Glutamatergic neuron (in vitro differentiated cells): Measurements from ENCODE around the gene RNF113B. TPM values are rescaled to one million over a fixed set of nuclear protein-coding genes. Genes with fewer than 3 reads are reported as not detected.
A peak's percentile ranks its signal among the peaks of the same experiment; 100 is the strongest.

Source experiments
- DNase-seq: peaks from one replicate; pipeline ENCODE4 v3.0.0; 2022
- H3K27ac Mint-ChIP-seq: one replicate; pipeline ENCODE4 v1.8.0; 2020; ENCODE audit warnings: mild to moderate bottlenecking, mixed read lengths, inconsistent platforms; ENCODE audit not compliant: unreplicated experiment
- H3K27me3 Mint-ChIP-seq: one replicate; pipeline ENCODE4 v1.8.0; 2020; ENCODE audit warnings: mild to moderate bottlenecking, moderate library complexity, mixed read lengths, inconsistent platforms; ENCODE audit not compliant: unreplicated experiment
- H3K36me3 Mint-ChIP-seq: one replicate; pipeline ENCODE4 v1.8.0; 2020; ENCODE audit warnings: mild to moderate bottlenecking, mixed read lengths, inconsistent platforms; ENCODE audit not compliant: unreplicated experiment
- H3K4me1 Mint-ChIP-seq: one replicate; pipeline ENCODE4 v1.8.0; 2020; ENCODE audit warnings: mild to moderate bottlenecking, low read depth, mixed read lengths, inconsistent platforms; ENCODE audit not compliant: unreplicated experiment
- H3K4me3 Mint-ChIP-seq: one replicate; pipeline ENCODE4 v1.8.0; 2020; ENCODE audit warnings: mild to moderate bottlenecking, mixed read lengths, inconsistent platforms; ENCODE audit not compliant: unreplicated experiment
- H3K9me3 Mint-ChIP-seq: one replicate; pipeline ENCODE4 v1.8.0; 2020; ENCODE audit warnings: mild to moderate bottlenecking, moderate library complexity, mixed read lengths, inconsistent platforms; ENCODE audit not compliant: unreplicated experiment
- total RNA-seq: library from RNA; stranded (reverse); fragmentation: NEBNext Ultra II Directional; extraction: Animal tissue kit (Norgen Biotek cat#: 25700); gene quantifications from one replicate; pipeline ENCODE4 v1.2.1, GENCODE V29; 2021; ENCODE audit not compliant: unreplicated experiment
- TF ChIP-seq, protein P1 (sequence below): fragments of 200-600 bp; sonication (generic); IDR thresholded peaks from one replicate; pipeline ENCODE4 v1.5.0; 2021; ENCODE audit not compliant: partially characterized antibody, unreplicated experiment

The RNF113B gene
- total RNA-seq, 1 donor from 2014 or later, result not detected

DNA sequence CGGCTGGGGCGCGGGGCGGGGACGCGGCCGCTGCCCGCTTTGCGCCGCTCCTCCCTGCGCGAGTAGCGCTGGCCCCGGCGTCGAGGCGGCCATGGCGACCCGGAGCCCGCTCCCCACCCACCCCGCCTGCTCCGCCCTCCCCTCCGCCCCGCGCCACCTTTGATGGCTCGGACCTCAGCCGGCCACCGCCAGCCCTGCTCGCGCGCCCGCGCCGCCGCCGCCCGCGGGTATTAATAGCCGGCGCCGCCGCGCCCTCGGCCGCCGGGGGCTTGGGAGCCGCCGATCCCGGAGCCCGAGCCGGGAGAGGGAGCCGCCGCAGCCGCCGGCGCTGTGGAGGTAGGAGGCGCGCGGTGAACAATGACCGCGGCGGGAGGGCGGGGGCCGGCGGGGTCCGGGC lies 33.9 kb downstream of the RNF113B start:
- H3K27ac Mint-ChIP-seq, result no peak overlapping the region
- peaks cover 15% of the 10 kb centered on the region for H3K27me3 Mint-ChIP-seq

GRCh38 chr13:98142380-98143156 lies 34.5 kb downstream of the RNF113B start, which contains the start of gene FARP1:
TSS of gene FARP1 (plus strand) at chr13:98143094. CDS start at chr13:98213243, 70,149 bp downstream.
- peaks cover 18% of the 10 kb centered on the region for H3K9me3 Mint-ChIP-seq
- no peaks in the 10 kb centered on the region for H3K36me3 Mint-ChIP-seq
- H3K27me3 Mint-ChIP-seq, result peaks cover 15% of the 10 kb centered on the region
- TF ChIP-seq, protein P1, sequence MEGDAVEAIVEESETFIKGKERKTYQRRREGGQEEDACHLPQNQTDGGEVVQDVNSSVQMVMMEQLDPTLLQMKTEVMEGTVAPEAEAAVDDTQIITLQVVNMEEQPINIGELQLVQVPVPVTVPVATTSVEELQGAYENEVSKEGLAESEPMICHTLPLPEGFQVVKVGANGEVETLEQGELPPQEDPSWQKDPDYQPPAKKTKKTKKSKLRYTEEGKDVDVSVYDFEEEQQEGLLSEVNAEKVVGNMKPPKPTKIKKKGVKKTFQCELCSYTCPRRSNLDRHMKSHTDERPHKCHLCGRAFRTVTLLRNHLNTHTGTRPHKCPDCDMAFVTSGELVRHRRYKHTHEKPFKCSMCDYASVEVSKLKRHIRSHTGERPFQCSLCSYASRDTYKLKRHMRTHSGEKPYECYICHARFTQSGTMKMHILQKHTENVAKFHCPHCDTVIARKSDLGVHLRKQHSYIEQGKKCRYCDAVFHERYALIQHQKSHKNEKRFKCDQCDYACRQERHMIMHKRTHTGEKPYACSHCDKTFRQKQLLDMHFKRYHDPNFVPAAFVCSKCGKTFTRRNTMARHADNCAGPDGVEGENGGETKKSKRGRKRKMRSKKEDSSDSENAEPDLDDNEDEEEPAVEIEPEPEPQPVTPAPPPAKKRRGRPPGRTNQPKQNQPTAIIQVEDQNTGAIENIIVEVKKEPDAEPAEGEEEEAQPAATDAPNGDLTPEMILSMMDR, result no peak
- H3K27ac Mint-ChIP-seq, result peak within 1 kb of the TSS; percentile 97
- H3K4me3 Mint-ChIP-seq, result peak within 1 kb of the TSS; percentile 92
- H3K4me1 Mint-ChIP-seq, result peaks cover 18% of the 10 kb centered on the region
- peak; percentile 90 for DNase-seq

More for the DNA sequence above, 33.9 kb downstream of the RNF113B start:
- peaks cover 17% of the 10 kb centered on the region for H3K9me3 Mint-ChIP-seq
- H3K4me3 Mint-ChIP-seq, result no peak overlapping the region
- no peak for DNase-seq
- TF ChIP-seq, protein P1, result no peak
- H3K36me3 Mint-ChIP-seq, result no peaks in the 10 kb centered on the region
- peaks cover 21% of the 10 kb centered on the region for H3K4me1 Mint-ChIP-seq

DNA sequence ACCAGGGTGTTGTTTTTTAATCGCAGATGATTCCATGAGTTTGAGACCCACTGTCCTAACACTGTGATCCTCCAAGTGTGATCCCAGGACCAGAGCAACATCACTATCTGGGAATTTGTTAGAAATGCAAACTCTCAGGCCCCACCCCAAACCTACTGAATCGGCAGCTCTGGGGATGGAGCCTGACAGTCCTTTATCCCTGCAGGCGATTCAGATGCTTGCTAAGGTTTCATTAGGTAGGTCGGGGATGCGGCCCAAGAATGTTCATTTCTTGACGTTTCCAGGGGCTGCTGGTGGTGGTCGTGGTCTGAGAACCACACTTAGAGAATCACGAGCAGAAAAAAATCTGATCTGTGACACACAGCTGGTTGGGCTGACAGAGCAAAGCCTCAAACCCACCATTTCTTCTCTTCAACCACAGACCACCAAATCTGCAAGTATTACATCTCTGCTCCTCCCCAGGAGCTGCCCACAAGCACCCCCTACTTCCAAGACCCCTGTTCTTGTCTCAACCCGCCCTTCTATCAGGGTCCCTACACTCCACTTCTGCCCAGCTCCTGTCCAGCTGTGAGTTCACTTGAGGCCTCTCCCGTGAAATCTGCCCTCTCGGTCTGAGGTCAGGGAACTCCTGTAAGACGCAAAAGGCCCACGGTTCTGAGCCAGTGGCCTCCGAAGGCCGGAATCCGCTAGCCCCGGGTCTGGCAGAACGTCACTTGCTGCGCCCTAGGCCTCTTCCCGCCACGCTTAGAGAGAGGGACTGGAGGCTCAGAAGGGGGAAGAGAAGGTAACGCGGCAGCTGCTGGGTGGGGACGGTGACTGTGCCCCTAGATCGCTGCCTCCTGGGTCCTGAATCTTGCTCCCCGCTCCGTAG lies 35.3 kb downstream of the RNF113B start:
- no peak overlapping the region for H3K27ac Mint-ChIP-seq
- DNase-seq, result peak; percentile 36
- H3K4me1 Mint-ChIP-seq, result peaks cover 14% of the 10 kb centered on the region
- H3K27me3 Mint-ChIP-seq, result peaks cover 15% of the 10 kb centered on the region
- H3K9me3 Mint-ChIP-seq, result peaks cover 18% of the 10 kb centered on the region
- TF ChIP-seq, protein P1, result no peak
- H3K36me3 Mint-ChIP-seq, result no peaks in the 10 kb centered on the region
- H3K4me3 Mint-ChIP-seq, result peak overlapping the region; percentile 74

DNA sequence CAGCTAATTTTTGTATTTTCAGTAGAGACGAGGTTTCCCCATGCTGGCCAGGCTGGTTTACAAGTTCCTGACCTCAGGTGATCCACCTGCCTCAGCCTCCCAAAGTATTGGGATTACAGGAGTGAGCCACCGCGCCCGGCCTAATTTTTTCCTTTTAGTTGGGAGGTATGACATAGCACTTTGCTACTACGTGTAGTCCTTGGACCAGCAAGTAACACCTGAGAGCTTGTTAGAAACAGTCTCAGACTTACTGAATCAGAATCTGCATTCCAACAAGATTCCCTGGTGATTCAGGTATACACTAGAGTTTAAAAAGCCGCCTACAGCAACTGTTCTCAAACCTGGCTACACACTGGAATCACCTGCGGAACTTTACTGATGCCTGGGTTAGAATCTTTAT lies 36.0 kb downstream of the RNF113B start:
- Mint-ChIP-seq H3K4me3 (no peak overlapping the region), H3K27ac (no peak overlapping the region)
- TF ChIP-seq, protein P1, result no peak

More for the DNA sequence above, 36.0 kb downstream of the RNF113B start:
- Mint-ChIP-seq H3K36me3 (no peaks in the 10 kb centered on the region), H3K4me1 (peaks cover 11% of the 10 kb centered on the region), H3K27me3 (peaks cover 15% of the 10 kb centered on the region), H3K9me3 (peaks cover 18% of the 10 kb centered on the region)
- no peak for DNase-seq
